Liver (tissue), 9 donors: ENCODE measurements around the gene NFKBIB. TPM values are rescaled to one million over a fixed set of nuclear protein-coding genes. Genes with fewer than 3 reads are reported as not detected.

Experiments
- DNase-seq: peaks from one replicate; pipeline ENCODE4 v3.0.0-alpha.2; 2017; ENCODE audit warnings: low spot score
- H3K27ac ChIP-seq, 2 donors: one replicate each; pipeline ENCODE4 v1.7.0; 2013; ENCODE audit warnings: inconsistent platforms in 2 of 2, low read length in 2 of 2, control low read depth in 1 of 2, low read depth in 1 of 2, mild to moderate bottlenecking in 1 of 2
- H3K27me3 ChIP-seq, 4 donors: one replicate each; pipeline versions ENCODE4 v1.6.1 to v1.7.0; 2013; ENCODE audit warnings: low read length in 3 of 4, inconsistent platforms in 1 of 4, mild to moderate bottlenecking in 1 of 4, moderate library complexity in 1 of 4; ENCODE audit not compliant: control insufficient read depth in 4 of 4, insufficient read depth in 4 of 4
- H3K36me3 ChIP-seq, 4 donors: one replicate each; pipeline versions ENCODE4 v1.6.1 to v1.7.0; 2013; ENCODE audit warnings: low read length in 3 of 4, mild to moderate bottlenecking in 3 of 4, low read depth in 1 of 4, moderate library complexity in 1 of 4; ENCODE audit not compliant: control insufficient read depth in 4 of 4, insufficient read depth in 3 of 4
- H3K4me1 ChIP-seq, 4 donors: one replicate each; pipeline versions ENCODE4 v1.6.1 to v1.7.0; 2013; ENCODE audit warnings: low read length in 3 of 4, mild to moderate bottlenecking in 3 of 4, moderate library complexity in 1 of 4; ENCODE audit not compliant: control insufficient read depth in 4 of 4, insufficient read depth in 4 of 4
- H3K4me3 ChIP-seq, 3 donors: one replicate each; pipeline versions ENCODE4 v1.6.1 to v1.7.0; 2013; ENCODE audit warnings: low read length in 3 of 3, control low read depth in 1 of 3, low read depth in 1 of 3, mild to moderate bottlenecking in 1 of 3
- H3K9ac ChIP-seq, 2 donors: one replicate each; pipeline ENCODE4 v1.7.0; 2013; ENCODE audit warnings: low read length in 2 of 2, mild to moderate bottlenecking in 2 of 2, moderate library complexity in 2 of 2, control low read depth in 1 of 2, low read depth in 1 of 2
- H3K9me3 ChIP-seq, 4 donors: one replicate each; pipeline versions ENCODE4 v1.6.1 to v1.7.0; 2013; ENCODE audit warnings: low read length in 3 of 4; ENCODE audit not compliant: control insufficient read depth in 4 of 4
- ATF3 ChIP-seq: IDR thresholded peaks from 2 replicates; pipeline ENCODE4 v1.6.1; 2016; ENCODE audit warnings: antibody characterized with exemption
- CTCF ChIP-seq: fragments of 150-350 bp; IDR thresholded peaks from 2 replicates; pipeline ENCODE4 v1.5.1; 2017; ENCODE audit warnings: improper control_type of control experiment, low read depth, low read length; ENCODE audit not compliant: missing input control
- FOXA1 ChIP-seq: IDR thresholded peaks from 2 replicates; pipeline ENCODE4 v1.6.1; 2016; ENCODE audit warnings: antibody characterized with exemption
- HNF4A ChIP-seq, 2 donors: conservative IDR thresholded peaks; 2 replicates each; pipeline ENCODE4 v1.6.1; 2016; ENCODE audit warnings: antibody characterized with exemption in 2 of 2, mild to moderate bottlenecking in 2 of 2
- HNF4G ChIP-seq: IDR thresholded peaks from 2 replicates; pipeline ENCODE4 v1.6.1; 2016; ENCODE audit warnings: antibody characterized with exemption
- JUND ChIP-seq, 2 donors: IDR thresholded peaks; 2 replicates each; pipeline ENCODE4 v1.6.1; 2016; ENCODE audit warnings: antibody characterized with exemption in 2 of 2
- MAX ChIP-seq: IDR thresholded peaks from 2 replicates; pipeline ENCODE4 v1.6.1; 2016; ENCODE audit warnings: antibody characterized with exemption
- NR2F2 ChIP-seq: IDR thresholded peaks from 2 replicates; pipeline ENCODE4 v1.6.1; 2016; ENCODE audit warnings: antibody characterized with exemption
- RAD21 ChIP-seq, 2 donors: IDR thresholded peaks; 2 replicates each; pipeline ENCODE4 v1.6.1; 2016; ENCODE audit warnings: antibody characterized with exemption in 2 of 2, mild to moderate bottlenecking in 2 of 2
- RXRA ChIP-seq, 2 donors: IDR thresholded peaks; 2 replicates each; pipeline ENCODE4 v1.6.1; 2017 to 2018; ENCODE audit warnings: antibody characterized with exemption in 2 of 2, mild to moderate bottlenecking in 1 of 2
- SP1 ChIP-seq: IDR thresholded peaks from 2 replicates; pipeline ENCODE4 v1.6.1; 2018; ENCODE audit warnings: antibody characterized with exemption, mild to moderate bottlenecking
- YY1 ChIP-seq: IDR thresholded peaks from 2 replicates; pipeline ENCODE4 v1.6.1; 2016; ENCODE audit warnings: antibody characterized with exemption, mild to moderate bottlenecking
- WGBS: extraction: QIAGEN DNeasy Blood & Tissue Kit; methylation state at CpG from one replicate; pipeline ENCODE4 v1.1.7; 2013; 5-methylcytosine and 5-hydroxymethylcytosine counted together
- polyA plus RNA-seq, 2 donors: library from polyadenylated mRNA; stranded (reverse) in 1 of 2; unstranded in 1 of 2; fragments of 200-250 nt in 1 of 2; fragments of >200 nt in 1 of 2; fragmentation: Nextera tagmentation in 1 of 2; extraction: Ambion mirVana in 1 of 2; gene quantifications; one replicate each; pipeline versions ENCODE4 v1.2.1 to v1.2.3, GENCODE V29; 2013 to 2015
- total RNA-seq, 2 donors: library from RNA; depleted of rRNA; stranded (reverse); fragments of >200 nt; gene quantifications; one replicate each; pipeline ENCODE4 v1.2.3, GENCODE V29; 2014
- donor health status: healthy.
- donor health status: healthy.
- donor health status: healthy.
- donor health status: healthy.
- donor health status: healthy.

The NFKBIB gene
- total and polyA plus RNA-seq, 4 donors = 8.0 to 25.4 (median 14.9) TPM

- peak overlapping the region; percentile 79 to 83 for H3K27ac ChIP-seq
- no peak for DNase-seq
- no peak for TF ChIP-seq HNF4G
- no peak for TF ChIP-seq YY1
- no peaks in the 10 kb centered on the region for H3K27me3 ChIP-seq
- peak overlapping the region; percentile 67 to 88 (median 86) for H3K4me3 ChIP-seq
- no peaks in the 10 kb centered on the region for H3K9me3 ChIP-seq
- no peaks in the 10 kb centered on the region for H3K36me3 ChIP-seq
- H3K4me1 ChIP-seq = peaks cover 4 to 33% (median 15%) of the 10 kb centered on the region in 4 donors
- 10% methylated on average over 25 of the region's 25 CpGs for WGBS
- H3K9ac ChIP-seq = peak overlapping the region; percentile 77 to 91
Observed at GRCh38 chr19:38898788-38899446, 852 bp upstream of the NFKBIB start.

GRCh38 chr19:38900202-38900629 is 447 bp downstream of the NFKBIB start:
- no peak for DNase-seq
- H3K27ac ChIP-seq = peak overlapping the region; percentile 93 to 95
- H3K4me3 ChIP-seq = peak overlapping the region; percentile 74 to 81 (median 80)
- peaks cover 0 to 2% (median under 1%) of the 10 kb centered on the region in 4 donors for H3K36me3 ChIP-seq
- peak overlapping the region; percentile 83 to 91 for H3K9ac ChIP-seq
- H3K9me3 ChIP-seq = no peaks in the 10 kb centered on the region
- peak; percentile 23 to 29 for TF ChIP-seq HNF4A (conservative IDR thresholded peaks at IDR 0.05)
- TF ChIP-seq MAX = no peak
- TF ChIP-seq NR2F2 = peak; percentile 87
- no peak for TF ChIP-seq FOXA1
- TF ChIP-seq RXRA (IDR thresholded peaks at IDR 0.05) = no peak
- TF ChIP-seq CTCF = no peak
- no peak for TF ChIP-seq SP1
- no peaks in the 10 kb centered on the region for H3K27me3 ChIP-seq
- 1% methylated on average over 8 of the region's 8 CpGs for WGBS
- H3K4me1 ChIP-seq = peaks cover 6 to 40% (median 17%) of the 10 kb centered on the region in 4 donors

GRCh38 chr19:38900743-38901190 is 998 bp downstream of the NFKBIB start:
- H3K4me3 ChIP-seq = peak overlapping the region; percentile 24 to 81 (median 80)
- DNase-seq = no peak
- H3K36me3 ChIP-seq = peaks cover 0 to 6% (median 4%) of the 10 kb centered on the region in 4 donors
- H3K9ac ChIP-seq = peak overlapping the region; percentile 83 to 91
- peaks cover 6 to 40% (median 17%) of the 10 kb centered on the region in 4 donors for H3K4me1 ChIP-seq
- H3K27me3 ChIP-seq = no peaks in the 10 kb centered on the region
- H3K27ac ChIP-seq = peak overlapping the region; percentile 93 to 95
- TF ChIP-seq JUND (IDR thresholded peaks at IDR 0.05) (peak in 1 of 2 donors; percentile 19), ATF3 (peak; percentile 72), HNF4A (conservative IDR thresholded peaks at IDR 0.05) (peak in 1 of 2 donors; percentile 14), RXRA (IDR thresholded peaks at IDR 0.05) (peak in 1 of 2 donors; percentile 11), RAD21 (IDR thresholded peaks at IDR 0.05) (no peak)
- no peaks in the 10 kb centered on the region for H3K9me3 ChIP-seq
- 12% methylated on average over 3 of the region's 3 CpGs for WGBS
